ENCODE measurements around the gene ANKRD17. TPM values are rescaled to one million over a fixed set of nuclear protein-coding genes. Genes with fewer than 3 reads are reported as not detected.

Gene ANKRD17
- total RNA-seq, 6 experiments from 2014 or later, result 25.1 to 34.0 (median 28.1) TPM

DNA sequence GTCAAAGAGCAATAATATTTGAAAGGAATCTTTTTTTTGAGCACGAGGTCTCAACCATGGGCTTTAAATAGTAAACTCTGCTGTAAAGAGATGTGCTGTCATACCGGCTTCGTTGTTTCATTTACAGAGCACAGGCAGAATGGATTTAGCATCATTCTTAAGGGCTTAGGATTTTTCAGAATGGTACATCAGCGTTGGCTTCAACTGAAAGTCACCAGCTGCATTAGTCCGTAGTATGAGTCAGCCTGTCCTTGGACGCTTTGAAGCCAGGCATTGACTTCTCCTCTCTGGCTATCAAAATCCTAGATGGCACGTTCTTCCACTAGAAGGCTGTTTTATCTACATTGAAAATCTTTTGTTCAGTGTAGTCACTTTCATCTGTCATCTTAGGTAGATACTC is 212.7 kb downstream of the ANKRD17 start:
- H3K27ac ChIP-seq, result no peak overlapping the region
- no peak overlapping the region for H3K4me3 ChIP-seq
- no peak for DNase-seq
- no peaks in the 10 kb centered on the region for H3K36me3 ChIP-seq
- no peaks in the 10 kb centered on the region for H3K9me3 ChIP-seq
- H3K4me1 ChIP-seq, result no peaks in the 10 kb centered on the region
- WGBS (ENCODE audit: insufficient coverage, low coverage, low lambda C conversion rate, missing lambda C conversion rate), result 96% methylated on average over 7 of the region's 7 CpGs
- intact Hi-C loops (cut with DNase I), result no loop called here
- TF ChIP-seq POLR2A (IDR thresholded peaks at IDR 0.05), result no peak
- TF ChIP-seq, protein P1, sequence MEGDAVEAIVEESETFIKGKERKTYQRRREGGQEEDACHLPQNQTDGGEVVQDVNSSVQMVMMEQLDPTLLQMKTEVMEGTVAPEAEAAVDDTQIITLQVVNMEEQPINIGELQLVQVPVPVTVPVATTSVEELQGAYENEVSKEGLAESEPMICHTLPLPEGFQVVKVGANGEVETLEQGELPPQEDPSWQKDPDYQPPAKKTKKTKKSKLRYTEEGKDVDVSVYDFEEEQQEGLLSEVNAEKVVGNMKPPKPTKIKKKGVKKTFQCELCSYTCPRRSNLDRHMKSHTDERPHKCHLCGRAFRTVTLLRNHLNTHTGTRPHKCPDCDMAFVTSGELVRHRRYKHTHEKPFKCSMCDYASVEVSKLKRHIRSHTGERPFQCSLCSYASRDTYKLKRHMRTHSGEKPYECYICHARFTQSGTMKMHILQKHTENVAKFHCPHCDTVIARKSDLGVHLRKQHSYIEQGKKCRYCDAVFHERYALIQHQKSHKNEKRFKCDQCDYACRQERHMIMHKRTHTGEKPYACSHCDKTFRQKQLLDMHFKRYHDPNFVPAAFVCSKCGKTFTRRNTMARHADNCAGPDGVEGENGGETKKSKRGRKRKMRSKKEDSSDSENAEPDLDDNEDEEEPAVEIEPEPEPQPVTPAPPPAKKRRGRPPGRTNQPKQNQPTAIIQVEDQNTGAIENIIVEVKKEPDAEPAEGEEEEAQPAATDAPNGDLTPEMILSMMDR (IDR thresholded peaks at IDR 0.05), result no peak
- ATAC-seq, result no peak
- no peaks in the 10 kb centered on the region for H3K27me3 ChIP-seq

- Histone ChIP-seq H3K4me3 (no peak overlapping the region), H3K36me3 (no peaks in the 10 kb centered on the region), H3K9me3 (no peaks in the 10 kb centered on the region), H3K27me3 (no peaks in the 10 kb centered on the region), H3K4me1 (no peaks in the 10 kb centered on the region), H3K27ac (no peak overlapping the region)
- DNase-seq (no peak), ATAC-seq (no peak)
- WGBS (ENCODE audit: insufficient coverage, low coverage, low lambda C conversion rate, missing lambda C conversion rate), result 83% methylated on average over 4 of the region's 4 CpGs
- intact Hi-C loops (cut with DNase I), result no loop called here
- no peak for TF ChIP-seq POLR2A (IDR thresholded peaks at IDR 0.05)
- TF ChIP-seq, protein P1 (IDR thresholded peaks at IDR 0.05), result no peak
Measured at GRCh38 chr4:73037057-73037456, 221.5 kb downstream of the ANKRD17 start.

DNA sequence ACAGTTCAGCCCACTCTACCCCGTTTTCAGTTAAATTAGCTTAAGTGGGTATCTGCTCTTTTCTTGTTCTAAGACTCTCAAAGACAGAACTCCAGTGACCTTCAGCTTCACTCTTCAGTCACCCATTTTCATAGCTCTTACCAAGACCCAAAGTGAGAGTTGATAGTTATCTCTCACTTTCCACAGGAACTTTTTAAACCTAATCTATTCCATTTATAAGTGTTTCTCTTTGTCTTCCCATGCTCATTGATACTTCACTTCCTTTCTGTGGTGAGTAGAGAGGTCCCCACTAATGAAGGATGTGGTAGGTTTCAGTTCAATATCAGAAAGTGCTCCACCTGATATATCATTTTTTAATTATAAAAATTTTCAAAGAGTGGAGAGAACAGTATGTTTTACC is 222.5 kb downstream of the ANKRD17 start:
- intact Hi-C loops (cut with DNase I), result no loop called here
- no peaks in the 10 kb centered on the region for H3K9me3 ChIP-seq
- TF ChIP-seq POLR2A (IDR thresholded peaks at IDR 0.05), result no peak
- TF ChIP-seq, protein P1 (IDR thresholded peaks at IDR 0.05), result no peak
- ATAC-seq, result no peak
- H3K4me3 ChIP-seq, result no peak overlapping the region
- no peaks in the 10 kb centered on the region for H3K4me1 ChIP-seq
- DNase-seq, result no peak
- no peaks in the 10 kb centered on the region for H3K27me3 ChIP-seq
- no peaks in the 10 kb centered on the region for H3K36me3 ChIP-seq
- WGBS (ENCODE audit: insufficient coverage, low coverage, low lambda C conversion rate, missing lambda C conversion rate), result 17% methylated on average over 1 of the region's 1 CpG
- H3K27ac ChIP-seq, result no peak overlapping the region

DNA sequence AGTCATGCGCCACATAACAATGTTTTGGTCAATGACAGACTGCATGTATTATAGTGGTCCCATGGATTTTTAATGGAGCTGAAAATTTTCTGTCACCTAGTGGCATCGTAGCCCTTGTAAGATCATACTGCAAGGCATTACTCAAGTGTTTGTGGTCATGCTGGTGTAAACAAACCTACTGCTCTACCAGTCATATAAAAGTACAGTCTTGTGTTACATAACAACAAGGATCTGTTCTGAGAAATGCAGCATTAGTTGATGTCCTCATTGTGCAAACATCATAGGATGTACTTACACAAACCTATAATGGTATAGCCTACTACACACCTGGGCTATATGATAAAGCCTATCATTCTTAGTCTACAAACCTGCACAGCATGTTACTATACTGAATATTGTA is 223.7 kb downstream of the ANKRD17 start:
- Histone ChIP-seq H3K27me3 (no peaks in the 10 kb centered on the region), H3K36me3 (no peaks in the 10 kb centered on the region), H3K4me3 (no peak overlapping the region), H3K4me1 (no peaks in the 10 kb centered on the region), H3K27ac (no peak overlapping the region), H3K9me3 (no peaks in the 10 kb centered on the region)
- DNase-seq, result no peak
- intact Hi-C loops (cut with DNase I), result no loop called here
- ATAC-seq, result no peak
- WGBS (ENCODE audit: insufficient coverage, low coverage, low lambda C conversion rate, missing lambda C conversion rate), result 88% methylated on average over 2 of the region's 2 CpGs
- TF ChIP-seq, protein P1 (IDR thresholded peaks at IDR 0.05), result no peak
- no peak for TF ChIP-seq POLR2A (IDR thresholded peaks at IDR 0.05)

DNA sequence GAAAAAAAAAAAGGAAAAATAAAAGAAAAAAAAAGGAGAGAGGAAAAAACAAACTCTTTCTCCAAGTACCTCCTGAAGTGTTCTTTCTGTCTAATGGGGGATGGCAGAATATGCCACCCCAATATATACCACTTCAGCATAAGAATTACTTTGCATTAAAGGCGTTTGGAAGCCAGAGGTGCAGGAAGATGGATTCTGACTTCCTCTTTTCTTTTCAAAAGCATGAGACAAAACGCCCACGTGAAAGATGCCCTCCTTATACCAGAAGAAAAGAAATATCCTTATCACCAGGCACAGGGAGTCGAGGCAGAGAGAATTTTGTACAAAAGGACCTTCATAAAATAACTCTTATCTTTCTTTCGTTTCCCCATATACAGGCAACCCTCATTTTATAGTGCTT is 230.0 kb downstream of the ANKRD17 start:
- no peaks in the 10 kb centered on the region for H3K9me3 ChIP-seq
- H3K36me3 ChIP-seq, result no peaks in the 10 kb centered on the region
- H3K4me1 ChIP-seq, result no peaks in the 10 kb centered on the region
- H3K27me3 ChIP-seq, result no peaks in the 10 kb centered on the region
- TF ChIP-seq, protein P1 (IDR thresholded peaks at IDR 0.05), result no peak
- no peak for TF ChIP-seq POLR2A (IDR thresholded peaks at IDR 0.05)
- ATAC-seq, result no peak
- H3K4me3 ChIP-seq, result no peak overlapping the region
- WGBS (ENCODE audit: insufficient coverage, low coverage, low lambda C conversion rate, missing lambda C conversion rate), result 32% methylated on average over 5 of the region's 5 CpGs
- intact Hi-C loops (cut with DNase I), result no loop called here
- DNase-seq, result no peak
- no peak overlapping the region for H3K27ac ChIP-seq

All from right lobe of liver (tissue), 6 donors.